GM12801 (cell line): ENCODE data around the gene LRP11.

Experiments used
- TF ChIP-seq, protein P1 (sequence below): IDR thresholded peaks from one replicate; pipeline ENCODE4 v1.5.1; 2011; ENCODE audit warnings: control low read depth; ENCODE audit not compliant: insufficient read length; ENCODE audit errors: extremely low read depth

Gene LRP11

DNA sequence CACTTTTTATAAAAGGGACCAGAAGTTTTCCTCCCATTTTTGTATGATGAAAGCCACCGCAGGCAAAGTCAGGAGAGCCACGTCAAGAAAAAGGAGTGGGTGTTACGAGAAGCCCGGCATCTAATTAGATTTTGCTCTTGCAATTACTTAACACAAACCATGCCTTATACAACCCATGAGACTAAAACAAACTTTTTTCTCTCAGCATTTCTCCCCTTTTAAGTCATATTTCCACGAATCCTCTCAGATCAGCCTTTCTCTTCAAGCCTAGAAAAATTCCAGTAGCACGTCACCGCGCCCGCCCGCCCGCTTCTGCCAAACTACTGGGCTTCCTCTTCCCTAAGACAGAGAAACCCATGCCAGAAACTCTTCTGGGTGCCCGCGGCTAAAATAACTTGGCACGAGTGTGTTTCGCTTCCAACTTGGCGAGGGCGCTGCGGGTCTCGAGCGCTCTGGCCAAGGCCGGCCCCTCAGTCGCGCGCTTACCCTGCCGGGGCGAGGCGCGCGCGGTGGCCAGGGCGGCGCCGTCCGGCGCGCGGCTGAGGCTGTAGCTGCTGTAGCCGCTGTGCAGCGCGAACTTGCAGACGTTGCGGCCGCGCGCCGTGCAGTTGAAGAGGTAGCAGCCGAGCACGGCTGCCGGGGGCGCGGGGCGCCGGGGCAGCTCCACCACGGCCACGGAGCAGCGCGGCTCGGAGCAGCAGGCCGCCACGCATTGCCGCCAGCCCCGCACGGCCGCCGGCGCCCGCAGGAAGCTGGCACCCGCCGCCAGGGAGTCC lies 1.0 kb downstream of the LRP11 start:
- TF ChIP-seq, protein P1, sequence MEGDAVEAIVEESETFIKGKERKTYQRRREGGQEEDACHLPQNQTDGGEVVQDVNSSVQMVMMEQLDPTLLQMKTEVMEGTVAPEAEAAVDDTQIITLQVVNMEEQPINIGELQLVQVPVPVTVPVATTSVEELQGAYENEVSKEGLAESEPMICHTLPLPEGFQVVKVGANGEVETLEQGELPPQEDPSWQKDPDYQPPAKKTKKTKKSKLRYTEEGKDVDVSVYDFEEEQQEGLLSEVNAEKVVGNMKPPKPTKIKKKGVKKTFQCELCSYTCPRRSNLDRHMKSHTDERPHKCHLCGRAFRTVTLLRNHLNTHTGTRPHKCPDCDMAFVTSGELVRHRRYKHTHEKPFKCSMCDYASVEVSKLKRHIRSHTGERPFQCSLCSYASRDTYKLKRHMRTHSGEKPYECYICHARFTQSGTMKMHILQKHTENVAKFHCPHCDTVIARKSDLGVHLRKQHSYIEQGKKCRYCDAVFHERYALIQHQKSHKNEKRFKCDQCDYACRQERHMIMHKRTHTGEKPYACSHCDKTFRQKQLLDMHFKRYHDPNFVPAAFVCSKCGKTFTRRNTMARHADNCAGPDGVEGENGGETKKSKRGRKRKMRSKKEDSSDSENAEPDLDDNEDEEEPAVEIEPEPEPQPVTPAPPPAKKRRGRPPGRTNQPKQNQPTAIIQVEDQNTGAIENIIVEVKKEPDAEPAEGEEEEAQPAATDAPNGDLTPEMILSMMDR = no peak

DNA sequence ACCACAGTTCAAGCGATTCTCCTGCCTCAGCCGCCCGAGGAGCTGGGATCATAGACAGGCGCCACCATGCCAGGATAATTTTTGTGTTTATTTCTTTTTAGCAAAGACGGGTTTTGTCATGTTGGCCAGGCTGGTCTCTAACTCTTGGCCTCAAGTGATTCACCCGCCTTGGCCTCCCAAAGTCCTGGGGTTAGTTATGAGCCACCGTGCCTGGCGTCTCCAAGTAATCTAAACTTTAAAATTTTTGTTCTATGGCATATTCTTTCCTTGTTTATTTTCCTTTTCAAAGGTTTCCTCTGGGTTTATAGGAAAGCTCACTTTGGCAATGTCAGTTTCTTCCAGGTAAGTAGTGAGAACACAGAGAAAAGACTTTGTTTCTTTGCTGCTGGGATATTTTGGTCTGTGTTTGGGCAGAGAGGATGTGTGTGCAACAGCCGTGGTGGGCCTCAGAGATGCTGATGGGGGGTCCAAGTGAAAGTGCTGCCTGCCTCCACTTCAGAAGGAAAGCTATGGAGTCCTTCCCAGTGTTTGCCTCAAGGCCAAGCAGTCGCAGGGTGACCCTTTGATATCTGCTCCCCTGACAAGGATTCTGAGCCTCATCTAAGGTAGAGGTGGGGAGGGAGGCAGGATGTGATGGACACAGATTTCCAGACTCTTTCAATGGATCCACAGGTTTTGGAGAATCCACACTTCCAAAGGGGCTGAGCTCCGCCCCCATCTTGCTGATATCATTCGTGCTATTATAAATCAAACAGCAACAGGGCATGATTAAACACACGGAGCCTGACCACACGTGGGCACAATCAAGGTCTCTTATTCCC lies 2.3 kb downstream of the LRP11 start:
- TF ChIP-seq, protein P1 = no peak

DNA sequence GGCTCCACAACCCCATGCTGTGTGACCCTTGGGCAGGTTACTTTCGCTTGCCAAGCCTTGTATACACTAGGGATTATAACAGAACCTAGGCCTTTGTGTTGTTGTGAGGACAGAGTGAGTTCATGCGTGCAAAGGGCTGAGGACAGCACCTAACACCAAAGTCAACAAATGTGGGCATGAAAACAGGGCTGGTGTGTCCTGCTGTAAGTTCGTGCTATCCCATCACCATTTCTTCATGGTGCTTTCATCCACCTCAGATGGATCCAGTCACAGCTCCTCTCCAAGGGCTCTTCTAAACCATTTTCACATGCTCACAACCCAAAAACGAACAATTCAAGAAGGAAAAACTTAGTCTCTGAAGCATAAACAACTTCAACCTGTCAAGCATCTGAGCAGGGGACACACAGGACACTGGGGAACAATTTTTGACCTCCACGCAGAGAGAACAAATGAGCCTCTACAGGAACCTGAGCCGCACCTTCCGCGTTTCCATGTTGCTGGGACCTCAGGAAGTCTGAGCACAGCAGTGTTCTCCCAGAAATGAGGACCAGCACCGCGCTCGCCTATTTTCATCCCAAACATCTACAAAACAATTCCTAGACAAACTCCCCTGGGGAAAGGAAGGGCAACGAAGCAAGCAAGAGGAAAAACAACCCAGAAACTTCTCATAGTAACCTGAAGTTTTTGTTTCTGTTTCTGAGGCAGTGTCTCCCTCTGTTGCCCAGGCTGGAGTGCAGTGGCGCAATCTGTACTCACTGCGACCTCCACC lies 3.1 kb downstream of the LRP11 start:
- TF ChIP-seq, protein P1 = no peak

DNA sequence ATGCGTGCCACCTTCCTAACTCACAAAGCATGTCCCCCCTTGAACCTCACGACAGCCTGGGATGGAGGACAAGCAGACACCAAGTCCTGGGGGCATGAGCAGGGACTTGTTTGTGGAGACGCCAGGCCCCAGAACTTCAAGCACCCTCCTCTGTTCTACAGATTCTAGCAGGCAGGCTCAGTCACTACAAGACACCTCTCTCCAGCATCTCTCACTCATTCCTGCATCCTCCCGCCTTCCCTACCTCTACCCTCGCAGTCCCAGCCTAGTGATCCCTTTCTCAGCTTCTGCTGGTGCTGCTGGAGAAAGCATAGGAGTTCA lies 3.7 kb downstream of the LRP11 start:
- TF ChIP-seq, protein P1 = no peak

DNA sequence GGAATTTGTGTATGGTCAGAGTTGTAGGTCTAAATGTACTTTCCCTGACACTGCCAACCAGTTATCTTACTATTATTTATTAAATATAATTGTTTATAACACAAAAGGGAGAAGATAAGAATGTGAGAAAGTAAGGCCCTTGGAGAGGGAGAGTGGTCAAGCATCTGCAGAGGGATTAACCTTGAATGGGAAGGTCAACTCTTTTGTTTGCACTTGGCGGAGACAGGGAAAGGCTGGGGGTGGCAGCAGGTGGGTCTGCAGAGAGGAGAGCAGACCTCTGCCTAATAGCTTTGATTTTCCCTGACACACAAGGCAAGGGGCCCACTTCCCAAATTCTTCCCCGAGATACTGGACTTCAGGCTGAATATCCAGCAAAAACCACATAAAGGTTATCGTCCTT lies 4.2 kb downstream of the LRP11 start:
- TF ChIP-seq, protein P1 = no peak

DNA sequence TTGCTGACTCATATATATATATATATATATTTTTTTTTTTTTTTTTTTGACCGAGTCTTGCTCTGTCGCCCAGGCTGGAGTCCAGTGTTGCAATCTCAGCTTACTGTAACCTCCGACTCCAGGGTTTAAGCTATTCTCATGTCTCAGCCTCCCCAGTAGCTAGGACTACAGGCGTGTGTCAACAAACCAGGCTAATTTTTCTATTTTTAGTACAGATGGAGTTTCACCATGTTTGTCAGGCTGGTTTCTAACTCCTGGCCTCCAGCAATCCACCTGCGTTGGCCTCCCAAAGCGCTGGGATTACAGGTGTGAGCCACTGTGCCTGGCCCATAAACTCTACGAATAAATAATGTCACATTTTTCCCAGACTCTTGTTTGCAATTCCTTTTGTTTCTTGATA lies 4.8 kb downstream of the LRP11 start:
- TF ChIP-seq, protein P1 = no peak

DNA sequence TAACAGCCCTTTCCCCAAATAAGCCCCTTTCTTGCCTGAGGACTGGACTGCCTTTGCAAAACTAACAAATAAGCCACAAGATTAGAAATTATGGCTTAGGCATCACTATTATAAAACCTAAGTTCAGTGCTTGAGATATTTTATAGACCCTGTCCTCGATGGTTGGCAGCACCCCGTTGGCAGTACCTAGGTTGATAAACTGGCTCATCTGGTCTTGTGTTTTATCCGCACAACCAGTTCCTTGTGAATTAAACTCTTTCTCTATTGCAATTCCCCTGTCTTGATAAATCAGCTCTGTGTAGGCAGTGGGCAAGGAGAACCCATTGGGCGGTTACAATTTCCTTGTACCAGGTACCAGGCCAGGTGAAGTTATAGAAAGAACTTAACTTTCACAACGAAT lies 6.6 kb downstream of the LRP11 start:
- TF ChIP-seq, protein P1 = no peak
